SKM-1 (cell line): ENCODE data around the gene ANKRD18A.
"Not testable (repeated sequence)": the region's sequence is repeated elsewhere in the genome, so short reads cannot be mapped to it uniquely, and the experiment has no call there.

ENCODE experiments used
- DNase-seq: peaks from one replicate; lab custom pipeline; 2025; ENCODE audit not compliant: unreplicated experiment; lab: John Stamatoyannopoulos, UW

The ANKRD18A gene

DNA sequence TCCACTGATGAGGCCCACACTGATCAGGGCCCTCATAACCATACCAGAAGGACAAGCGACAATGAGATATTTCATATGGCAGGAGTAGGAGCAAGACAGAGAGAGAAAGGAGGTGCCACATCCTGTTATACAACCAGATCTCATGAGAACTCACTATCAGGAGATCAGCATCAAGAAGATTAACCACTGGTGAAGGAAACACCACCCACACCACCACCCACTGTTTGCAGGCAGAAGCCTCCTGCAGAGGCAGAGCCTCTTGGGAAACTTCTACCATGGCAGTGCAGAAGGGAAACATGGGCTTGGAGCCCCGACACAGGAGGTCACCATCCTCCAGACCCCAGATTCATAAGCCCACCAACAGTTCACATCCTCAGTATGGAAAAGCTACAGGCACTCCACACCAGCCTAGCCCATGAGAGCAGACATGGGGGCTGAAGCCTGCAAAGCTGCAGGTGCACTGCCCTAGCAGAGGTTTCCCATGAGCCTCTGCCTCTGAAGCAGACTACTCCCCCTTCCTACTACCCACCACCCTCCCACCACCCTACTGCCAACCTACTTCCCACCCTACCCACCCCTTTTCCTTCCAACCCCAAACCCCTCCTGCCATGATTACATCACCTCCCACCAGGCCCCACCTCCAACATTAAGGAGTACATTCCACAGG, 73.8 kb downstream of the ANKRD18A start:
- not testable (repeated sequence) for DNase-seq

DNA sequence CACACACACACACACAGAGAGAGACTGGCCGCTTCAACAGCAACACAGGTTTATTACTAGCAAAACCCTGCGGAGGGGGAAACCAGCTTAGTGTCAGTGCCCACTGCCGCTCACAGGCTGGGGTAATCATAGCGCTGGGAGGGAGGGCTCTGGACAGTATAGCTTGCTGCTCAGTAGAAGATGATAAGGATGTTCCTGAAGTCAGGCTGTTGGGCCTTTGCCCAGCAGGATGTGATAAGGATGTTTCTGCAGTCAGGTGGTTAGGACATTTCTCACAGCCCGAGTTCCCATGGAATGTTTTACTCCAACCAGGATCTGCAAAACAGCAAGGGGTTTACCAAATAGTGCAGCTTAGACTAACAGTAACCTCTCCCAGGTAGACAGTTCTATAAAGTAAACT, 79.9 kb downstream of the ANKRD18A start:
- DNase-seq: not testable (repeated sequence)

DNA sequence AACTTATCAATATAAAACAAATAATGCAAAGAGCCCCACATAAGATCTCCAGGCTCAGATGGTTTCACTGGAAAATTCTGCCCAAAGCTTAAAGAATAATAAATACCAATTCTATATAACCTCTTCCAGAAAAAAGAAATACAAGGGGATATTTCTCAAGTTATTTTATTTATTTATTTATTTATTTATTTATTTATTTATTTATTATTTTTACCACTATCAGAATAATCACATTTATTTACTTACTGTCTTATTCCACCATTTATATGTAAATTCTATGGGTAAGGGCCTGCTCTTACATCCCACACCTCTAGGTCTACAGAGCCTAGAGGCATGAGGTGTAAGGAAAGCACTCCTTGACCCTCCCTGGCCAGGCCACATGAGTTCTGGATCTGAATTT, 91.1 kb downstream of the ANKRD18A start:
- no peak for DNase-seq

DNA sequence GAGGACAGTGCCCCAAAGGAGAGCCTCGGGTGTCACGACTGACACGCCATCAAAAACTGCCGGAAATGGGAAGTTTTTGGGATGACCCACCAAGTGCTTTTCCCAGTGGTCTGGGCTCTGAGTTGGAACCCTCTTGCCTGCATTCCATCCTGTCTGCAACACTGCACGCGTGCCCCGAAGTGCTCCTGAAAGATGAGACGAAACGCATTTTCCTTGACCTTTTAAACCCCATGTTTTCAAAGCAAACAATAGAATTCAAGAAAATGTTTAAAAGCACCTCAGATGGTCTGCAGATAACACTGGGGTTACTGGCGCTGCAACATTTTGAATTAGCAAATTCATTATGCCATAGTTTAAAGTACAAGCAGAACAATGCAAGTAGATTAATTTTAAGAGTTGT, 92.9 kb downstream of the ANKRD18A start:
- DNase-seq: no peak

DNA sequence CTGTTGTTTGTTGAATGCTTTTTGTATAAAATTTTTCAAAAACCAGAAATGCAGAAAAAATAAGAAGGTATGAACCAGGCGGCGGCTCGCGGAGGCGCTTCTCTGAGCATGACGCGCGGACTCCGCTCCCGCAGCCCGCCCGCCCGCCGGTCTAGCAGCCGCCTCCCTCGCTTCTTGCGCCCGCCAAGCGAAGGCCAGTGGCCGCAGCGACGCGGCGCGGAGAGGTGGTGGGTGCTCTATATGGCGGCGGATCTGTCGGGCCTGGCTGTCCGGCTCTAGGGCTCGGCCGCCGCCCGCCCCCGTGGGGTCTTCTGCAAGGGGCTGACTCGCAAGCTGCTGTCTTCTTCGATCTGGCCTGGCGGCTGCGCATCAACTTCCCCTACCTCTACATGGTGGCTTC, 93.8 kb downstream of the ANKRD18A start:
- DNase-seq: no peak

DNA sequence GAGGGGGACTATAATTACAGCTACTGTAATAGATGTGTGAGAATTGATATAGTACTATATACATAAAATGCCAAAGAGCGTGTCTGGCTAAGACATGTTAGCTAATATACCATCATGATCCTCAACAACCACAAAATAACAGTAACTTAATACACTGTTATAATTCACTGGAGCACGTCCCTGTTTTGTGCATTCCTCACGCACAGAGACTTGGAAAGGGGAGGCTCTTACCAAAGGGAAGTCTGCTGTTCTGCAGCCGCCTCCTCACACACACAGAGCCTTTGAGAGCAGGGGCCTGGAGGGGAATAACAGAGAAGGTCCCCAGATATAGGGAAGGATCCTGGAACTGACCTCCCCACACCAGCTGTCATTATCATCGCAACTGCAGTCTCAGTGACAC, 97.3 kb downstream of the ANKRD18A start:
- no peak for DNase-seq

DNA sequence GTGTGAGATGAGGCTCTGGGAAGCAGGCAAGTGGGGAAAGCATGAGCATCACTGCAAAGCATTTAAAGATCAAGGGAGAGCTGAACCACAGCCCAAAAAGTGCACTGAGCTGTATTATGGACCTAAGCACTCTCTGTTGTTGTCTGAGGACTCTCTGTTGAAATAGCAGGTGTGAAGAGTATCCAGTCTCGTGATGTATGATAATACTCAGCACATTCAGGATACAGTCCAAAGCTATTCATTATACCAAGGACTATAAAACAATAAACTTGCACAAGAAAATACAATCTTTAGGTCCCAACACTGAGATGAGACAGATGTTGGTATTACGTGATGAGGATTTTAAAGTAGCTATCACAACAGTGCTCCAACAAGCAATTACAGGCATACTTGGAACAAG, 98.6 kb downstream of the ANKRD18A start:
- DNase-seq: no peak
